Choroid plexus epithelial cell (primary cell): ENCODE results near the gene ABI1.
A peak's percentile ranks its signal among the peaks of the same experiment; 100 is the strongest.

ENCODE experiments used
- DNase-seq: peaks from one replicate; pipeline ENCODE4 v3.0.0-alpha.2; 2010; ENCODE audit warnings: low read depth
- H3K4me3 ChIP-seq: 2 replicates; pipeline ENCODE4 v1.5.1; 2011; ENCODE audit warnings: low read depth, mild to moderate bottlenecking, control low read depth, low read length, moderate library complexity
- TF ChIP-seq, protein P1 (sequence below): conservative IDR thresholded peaks from 2 replicates; pipeline ENCODE4 v1.5.1; 2011; ENCODE audit warnings: low read depth, mild to moderate bottlenecking, control low read depth, inconsistent platforms, low read length, moderate library complexity

ABI1 gene

DNA sequence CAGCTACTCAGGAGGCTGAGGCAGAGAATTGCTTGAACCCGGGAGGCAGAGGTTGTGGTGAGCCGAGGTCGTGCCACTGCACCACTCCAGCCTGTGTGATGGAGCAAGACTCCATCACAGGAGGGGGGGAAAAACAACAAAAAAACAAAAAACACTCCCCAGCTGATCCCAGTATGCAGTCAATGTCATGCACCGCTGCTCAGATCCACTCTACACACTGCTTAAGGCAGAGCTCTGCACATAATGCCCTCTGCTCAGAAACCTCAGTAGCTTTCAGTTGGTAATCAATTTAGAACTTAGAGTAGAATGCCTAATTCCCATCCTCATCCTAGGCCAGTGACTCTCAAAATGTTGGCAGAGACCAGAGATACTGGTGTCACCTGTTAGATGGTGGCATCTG lies 119.4 kb downstream of the ABI1 start:
- DNase-seq = no peak
- no peak overlapping the region for H3K4me3 ChIP-seq
- TF ChIP-seq, protein P1, sequence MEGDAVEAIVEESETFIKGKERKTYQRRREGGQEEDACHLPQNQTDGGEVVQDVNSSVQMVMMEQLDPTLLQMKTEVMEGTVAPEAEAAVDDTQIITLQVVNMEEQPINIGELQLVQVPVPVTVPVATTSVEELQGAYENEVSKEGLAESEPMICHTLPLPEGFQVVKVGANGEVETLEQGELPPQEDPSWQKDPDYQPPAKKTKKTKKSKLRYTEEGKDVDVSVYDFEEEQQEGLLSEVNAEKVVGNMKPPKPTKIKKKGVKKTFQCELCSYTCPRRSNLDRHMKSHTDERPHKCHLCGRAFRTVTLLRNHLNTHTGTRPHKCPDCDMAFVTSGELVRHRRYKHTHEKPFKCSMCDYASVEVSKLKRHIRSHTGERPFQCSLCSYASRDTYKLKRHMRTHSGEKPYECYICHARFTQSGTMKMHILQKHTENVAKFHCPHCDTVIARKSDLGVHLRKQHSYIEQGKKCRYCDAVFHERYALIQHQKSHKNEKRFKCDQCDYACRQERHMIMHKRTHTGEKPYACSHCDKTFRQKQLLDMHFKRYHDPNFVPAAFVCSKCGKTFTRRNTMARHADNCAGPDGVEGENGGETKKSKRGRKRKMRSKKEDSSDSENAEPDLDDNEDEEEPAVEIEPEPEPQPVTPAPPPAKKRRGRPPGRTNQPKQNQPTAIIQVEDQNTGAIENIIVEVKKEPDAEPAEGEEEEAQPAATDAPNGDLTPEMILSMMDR = no peak

DNA sequence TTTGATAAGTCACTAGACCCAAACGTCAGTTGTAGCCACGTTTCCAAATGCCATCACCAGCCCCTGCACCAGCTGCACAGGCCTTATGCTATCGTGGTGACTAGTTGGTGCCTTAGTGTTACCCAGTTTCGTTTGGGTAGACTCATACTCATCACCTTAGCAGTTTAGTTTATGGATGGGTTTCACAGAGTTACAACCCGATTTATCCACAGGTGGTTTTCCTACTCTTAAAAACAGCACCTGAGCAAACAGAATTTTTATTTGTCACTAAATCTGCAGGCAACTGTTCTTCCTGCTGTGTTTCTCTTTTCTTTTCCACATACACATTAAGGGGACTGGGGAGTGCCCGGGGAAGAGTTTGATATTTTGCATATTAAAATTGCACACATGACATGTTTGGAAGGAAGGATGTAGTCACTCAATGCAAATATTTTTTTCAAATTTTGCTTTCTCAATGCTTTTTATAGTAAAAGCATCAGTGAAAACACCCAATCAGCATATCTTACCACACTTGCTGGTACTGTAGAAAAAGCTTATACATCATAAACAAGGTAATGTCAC lies 121.6 kb downstream of the ABI1 start:
- H3K4me3 ChIP-seq = no peak overlapping the region
- no peak for DNase-seq
- TF ChIP-seq, protein P1 = no peak

DNA sequence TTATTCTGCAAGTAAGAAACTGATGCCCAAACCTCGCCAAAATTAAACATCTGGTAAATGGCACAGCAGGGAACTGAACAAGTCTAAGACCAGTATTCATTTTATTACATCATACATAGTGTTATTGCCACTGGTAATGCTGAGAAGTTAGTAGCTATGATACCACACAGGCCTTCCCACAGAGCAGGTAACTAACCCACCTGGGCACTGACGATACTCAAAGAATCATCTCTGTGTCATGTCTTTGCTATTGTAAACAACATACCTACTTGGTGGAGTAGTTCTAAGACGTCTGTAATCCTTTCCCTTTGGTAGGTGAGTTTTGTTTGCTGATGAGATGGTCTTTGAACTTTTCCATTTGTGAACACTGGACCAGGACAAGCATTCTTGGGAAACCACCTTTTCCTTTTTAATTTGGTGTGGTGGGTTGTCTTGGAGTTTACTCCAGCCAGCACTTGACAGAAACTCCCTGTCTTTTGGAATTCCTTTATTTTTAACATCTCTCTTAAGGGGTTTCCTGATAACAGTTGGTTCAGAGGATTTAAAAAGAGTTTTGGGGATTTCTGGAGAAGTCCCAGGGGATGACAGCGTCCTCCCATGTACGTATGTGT lies 122.4 kb downstream of the ABI1 start:
- DNase-seq = no peak

DNA sequence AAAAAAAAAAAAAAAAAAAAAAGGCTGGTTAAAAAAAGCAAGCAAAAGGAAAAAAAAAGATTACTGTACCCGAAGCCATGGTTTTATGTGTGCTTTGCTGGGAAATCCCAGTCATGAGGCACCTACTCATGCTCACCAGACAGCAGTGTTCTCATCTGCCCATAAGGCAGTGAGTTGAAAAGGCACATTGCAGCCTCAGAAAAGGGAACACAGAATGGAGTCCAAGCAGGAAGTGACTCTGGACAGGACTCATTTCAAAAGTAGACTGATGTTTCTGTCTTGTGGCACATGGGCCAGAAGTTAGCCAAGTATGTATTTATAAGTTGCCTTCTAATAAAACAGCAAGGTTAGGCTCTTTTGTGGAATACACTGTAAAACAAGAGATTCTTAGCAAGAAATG lies 123.0 kb downstream of the ABI1 start:
- TF ChIP-seq, protein P1 = no peak
- peak; percentile 73 for DNase-seq
- H3K4me3 ChIP-seq = no peak overlapping the region

More for the DNA sequence above, 122.4 kb downstream of the ABI1 start:
- TF ChIP-seq, protein P1 = no peak
- no peak overlapping the region for H3K4me3 ChIP-seq

DNA sequence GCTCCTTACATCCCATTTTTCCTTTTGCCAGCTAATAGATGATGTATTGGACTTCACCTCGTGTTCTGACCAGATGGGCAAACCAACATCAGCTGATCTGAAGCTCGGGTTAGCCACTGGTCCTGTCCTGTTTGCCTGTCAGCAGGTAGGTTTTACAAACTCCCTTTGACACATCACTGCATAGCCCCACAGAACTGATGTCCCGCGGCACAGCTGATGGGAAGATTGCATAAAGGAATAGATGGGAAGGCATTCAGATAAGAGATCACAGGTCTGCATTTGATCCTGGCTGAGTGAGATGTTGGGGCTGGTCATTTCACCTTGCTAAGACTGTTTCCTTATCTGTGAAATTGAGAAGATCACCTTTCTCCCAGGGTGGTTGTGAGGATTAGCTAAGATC lies 125.3 kb downstream of the ABI1 start:
- DNase-seq = no peak
- TF ChIP-seq, protein P1 = no peak
- no peak overlapping the region for H3K4me3 ChIP-seq

DNA sequence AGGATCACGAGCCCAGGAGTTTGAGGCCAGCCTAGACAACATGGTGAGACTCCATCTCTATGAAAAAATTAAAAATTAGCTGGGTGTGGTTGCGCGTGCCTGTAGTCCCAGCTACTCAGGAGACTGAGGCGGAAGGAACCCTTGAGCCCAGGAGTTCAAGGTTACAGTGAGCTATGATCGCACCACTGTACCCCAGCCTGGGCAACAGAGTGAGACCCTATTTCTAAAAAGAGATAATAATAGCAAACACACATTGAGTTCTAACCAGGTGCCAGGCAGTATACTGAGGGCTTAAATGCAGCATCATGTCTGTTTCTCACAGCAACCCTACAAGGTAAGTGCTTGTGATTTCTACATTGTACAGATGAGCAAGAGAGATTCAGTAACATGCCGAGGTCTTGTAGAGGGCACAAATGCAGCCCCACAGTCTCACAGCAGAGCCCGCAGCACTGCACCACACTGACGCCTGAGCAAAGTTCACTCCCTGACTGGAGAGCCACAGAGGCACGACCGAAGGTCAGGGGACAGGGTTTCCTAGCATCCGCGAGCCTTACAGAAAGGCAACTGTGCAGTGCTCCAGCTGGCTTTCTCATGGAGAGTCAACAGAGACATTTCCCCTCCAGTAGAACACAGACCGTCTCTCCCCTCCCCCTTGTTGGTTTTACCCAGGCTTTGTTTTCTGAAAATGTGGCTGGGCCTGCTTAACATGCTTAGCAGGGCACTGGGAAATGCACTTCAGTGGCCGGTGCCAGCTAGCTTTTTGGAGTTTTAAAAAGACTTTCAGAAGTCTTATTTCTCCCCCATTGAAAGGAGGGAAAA lies 126.8 kb downstream of the ABI1 start:
- DNase-seq = no peak
- TF ChIP-seq, protein P1 = no peak
- no peak overlapping the region for H3K4me3 ChIP-seq
